T-helper 2 cell treated with Interferon-gamma antibody and Interleukin-4, amounts not matched to agents 5 μg/mL and 100 μg/mL, for 36 hours (primary cell): Measurements from ENCODE around the gene AMBRA1.

Source experiments
- DNase-seq: peaks from one replicate; pipeline ENCODE4 v3.0.0; 2021; ENCODE audit warnings: low spot score
- H3K27ac Mint-ChIP-seq: one replicate; pipeline ENCODE4 v1.8.0; 2021; ENCODE audit warnings: mild to moderate bottlenecking, mixed read lengths
- H3K27me3 Mint-ChIP-seq: one replicate; pipeline ENCODE4 v1.8.0; 2021; ENCODE audit warnings: low read depth, mixed read lengths
- H3K36me3 Mint-ChIP-seq: one replicate; pipeline ENCODE4 v1.8.0; 2021; ENCODE audit warnings: low read depth, mixed read lengths
- H3K4me1 Mint-ChIP-seq: one replicate; pipeline ENCODE4 v1.8.0; 2021; ENCODE audit warnings: low read depth, mixed read lengths
- H3K4me3 Mint-ChIP-seq: one replicate; pipeline ENCODE4 v1.8.0; 2022; ENCODE audit warnings: mild to moderate bottlenecking, moderate library complexity, mixed read lengths
- H3K9me3 Mint-ChIP-seq: one replicate; pipeline ENCODE4 v1.8.0; 2021; ENCODE audit warnings: mixed read lengths

AMBRA1 gene

GRCh38 chr11:46390331-46391171 is 203.3 kb downstream of the AMBRA1 start:
- H3K27ac Mint-ChIP-seq = no peak overlapping the region
- peak overlapping the region; percentile 54 for H3K4me3 Mint-ChIP-seq

GRCh38 chr11:46389450-46390330 is 204.1 kb downstream of the AMBRA1 start:
- Mint-ChIP-seq H3K27me3 (peaks cover 67% of the 10 kb centered on the region), H3K27ac (no peak overlapping the region), H3K4me1 (peaks cover 11% of the 10 kb centered on the region), H3K36me3 (no peaks in the 10 kb centered on the region), H3K9me3 (no peaks in the 10 kb centered on the region), H3K4me3 (peak overlapping the region; percentile 54)
- DNase-seq = peak; percentile 63

More at GRCh38 chr11:46390331-46391171, 203.3 kb downstream of the AMBRA1 start:
- H3K9me3 Mint-ChIP-seq = no peaks in the 10 kb centered on the region
- H3K36me3 Mint-ChIP-seq = no peaks in the 10 kb centered on the region
- peaks cover 11% of the 10 kb centered on the region for H3K4me1 Mint-ChIP-seq
- peaks cover 64% of the 10 kb centered on the region for H3K27me3 Mint-ChIP-seq
- DNase-seq = no peak

GRCh38 chr11:46388619-46389449 is 205.0 kb downstream of the AMBRA1 start:
- peaks cover 11% of the 10 kb centered on the region for H3K4me1 Mint-ChIP-seq
- peaks cover 70% of the 10 kb centered on the region for H3K27me3 Mint-ChIP-seq
- no peak overlapping the region for H3K27ac Mint-ChIP-seq
- no peak for DNase-seq
- H3K4me3 Mint-ChIP-seq = no peak overlapping the region
- no peaks in the 10 kb centered on the region for H3K9me3 Mint-ChIP-seq
- no peaks in the 10 kb centered on the region for H3K36me3 Mint-ChIP-seq

- H3K4me3 Mint-ChIP-seq = no peak overlapping the region
- H3K27ac Mint-ChIP-seq = no peak overlapping the region
- H3K4me1 Mint-ChIP-seq = peaks cover 11% of the 10 kb centered on the region
- no peak for DNase-seq
- H3K9me3 Mint-ChIP-seq = no peaks in the 10 kb centered on the region
- H3K27me3 Mint-ChIP-seq = peaks cover 68% of the 10 kb centered on the region
- H3K36me3 Mint-ChIP-seq = no peaks in the 10 kb centered on the region
Measured at GRCh38 chr11:46387919-46388618, 205.8 kb downstream of the AMBRA1 start.

- Mint-ChIP-seq H3K36me3 (no peaks in the 10 kb centered on the region), H3K27me3 (peaks cover 63% of the 10 kb centered on the region), H3K27ac (no peak overlapping the region), H3K9me3 (no peaks in the 10 kb centered on the region), H3K4me1 (peaks cover 6% of the 10 kb centered on the region), H3K4me3 (no peak overlapping the region)
- no peak for DNase-seq
Measured at GRCh38 chr11:46387456-46387855, 206.4 kb downstream of the AMBRA1 start.

- DNase-seq = no peak
- Mint-ChIP-seq H3K27me3 (peaks cover 69% of the 10 kb centered on the region), H3K27ac (no peak overlapping the region)
Measured at GRCh38 chr11:46386674-46387073, 207.1 kb downstream of the AMBRA1 start.

GRCh38 chr11:46386005-46386578 is 207.7 kb downstream of the AMBRA1 start:
- no peak overlapping the region for H3K4me3 Mint-ChIP-seq
- H3K4me1 Mint-ChIP-seq = peaks cover 9% of the 10 kb centered on the region
- no peak overlapping the region for H3K27ac Mint-ChIP-seq
- peaks cover 69% of the 10 kb centered on the region for H3K27me3 Mint-ChIP-seq
- no peaks in the 10 kb centered on the region for H3K9me3 Mint-ChIP-seq
- H3K36me3 Mint-ChIP-seq = no peaks in the 10 kb centered on the region
- no peak for DNase-seq

More at GRCh38 chr11:46386674-46387073, 207.1 kb downstream of the AMBRA1 start:
- Mint-ChIP-seq H3K36me3 (no peaks in the 10 kb centered on the region), H3K4me1 (peaks cover 9% of the 10 kb centered on the region), H3K9me3 (no peaks in the 10 kb centered on the region), H3K4me3 (no peak overlapping the region)

- peaks cover under 1% of the 10 kb centered on the region for H3K36me3 Mint-ChIP-seq
- H3K27me3 Mint-ChIP-seq = peaks cover 62% of the 10 kb centered on the region
- DNase-seq = no peak
- peaks cover 9% of the 10 kb centered on the region for H3K4me1 Mint-ChIP-seq
- no peaks in the 10 kb centered on the region for H3K9me3 Mint-ChIP-seq
- H3K4me3 Mint-ChIP-seq = no peak overlapping the region
- no peak overlapping the region for H3K27ac Mint-ChIP-seq
Measured at GRCh38 chr11:46385169-46386004, 208.4 kb downstream of the AMBRA1 start.

- Mint-ChIP-seq H3K36me3 (peaks cover 2% of the 10 kb centered on the region), H3K27me3 (peaks cover 50% of the 10 kb centered on the region), H3K9me3 (no peaks in the 10 kb centered on the region), H3K4me3 (no peak overlapping the region), H3K27ac (no peak overlapping the region), H3K4me1 (peaks cover 14% of the 10 kb centered on the region)
- no peak for DNase-seq
Measured at GRCh38 chr11:46383974-46384701, 209.7 kb downstream of the AMBRA1 start.

GRCh38 chr11:46383404-46383758 is 210.4 kb downstream of the AMBRA1 start:
- H3K9me3 Mint-ChIP-seq = no peaks in the 10 kb centered on the region
- no peak for DNase-seq
- H3K27me3 Mint-ChIP-seq = peaks cover 43% of the 10 kb centered on the region
- H3K36me3 Mint-ChIP-seq = peaks cover 2% of the 10 kb centered on the region
- H3K4me3 Mint-ChIP-seq = no peak overlapping the region
- H3K4me1 Mint-ChIP-seq = peaks cover 14% of the 10 kb centered on the region
- no peak overlapping the region for H3K27ac Mint-ChIP-seq

GRCh38 chr11:46382646-46383403 is 211.0 kb downstream of the AMBRA1 start:
- no peak overlapping the region for H3K4me3 Mint-ChIP-seq
- no peak overlapping the region for H3K27ac Mint-ChIP-seq
- no peaks in the 10 kb centered on the region for H3K9me3 Mint-ChIP-seq

More at GRCh38 chr11:46382646-46383403, 211.0 kb downstream of the AMBRA1 start:
- Mint-ChIP-seq H3K27me3 (peaks cover 37% of the 10 kb centered on the region), H3K4me1 (peaks cover 8% of the 10 kb centered on the region), H3K36me3 (peaks cover 6% of the 10 kb centered on the region)
- no peak for DNase-seq
